Esophagus squamous epithelium (tissue), 5 donors: ENCODE results near the gene TTC28. TPM values are rescaled to one million over a fixed set of nuclear protein-coding genes. Genes with fewer than 3 reads are reported as not detected.
"Not testable (repeated sequence)": the region's sequence is repeated elsewhere in the genome, so short reads cannot be mapped to it uniquely, and the experiment has no call there.

Experiments
- DNase-seq: peaks from one replicate; lab custom pipeline; 2025; lab: John Stamatoyannopoulos, UW
- H3K27ac ChIP-seq, 4 donors: fragments of 200-600 bp; sonication (generic); one replicate each; pipeline ENCODE4 v1.5.1; 2016 to 2019; ENCODE audit warnings: mild to moderate bottlenecking in 1 of 4
- H3K27me3 ChIP-seq, 4 donors: fragments of 200-600 bp; sonication (generic); 1 replicate in 3 of 4; 2 replicates in 1 of 4; pipeline versions ENCODE4 v1.5.1 to v1.6.0; 2017 to 2021; ENCODE audit warnings: antibody characterized with exemption in 1 of 4
- H3K36me3 ChIP-seq, 3 donors: fragments of 200-600 bp; sonication (generic); one replicate each; pipeline ENCODE4 v1.5.1; 2016 to 2019
- H3K4me1 ChIP-seq, 3 donors: fragments of 200-600 bp; sonication (generic); one replicate each; pipeline ENCODE4 v1.5.1; 2017 to 2019
- H3K4me3 ChIP-seq, 4 donors: fragments of 200-600 bp; sonication (generic); 1 replicate in 3 of 4; 2 replicates in 1 of 4; pipeline ENCODE4 v1.5.1; 2016 to 2019; ENCODE audit warnings: mild to moderate bottlenecking in 2 of 4, moderate library complexity in 1 of 4
- H3K9me3 ChIP-seq, 3 donors: fragments of 200-600 bp; sonication (generic); one replicate each; pipeline ENCODE4 v1.5.1; 2016 to 2019
- POLR2A ChIP-seq, 4 donors: fragments of 450-650 bp; IDR thresholded peaks; one replicate each; pipeline ENCODE4 v1.6.1; 2017; ENCODE audit warnings: antibody characterized with exemption in 4 of 4, mild to moderate bottlenecking in 4 of 4, moderate library complexity in 3 of 4
- WGBS, 2 donors: methylation state at CpG; one replicate each; pipeline ENCODE4 v1.1.5; 2018; 5-methylcytosine and 5-hydroxymethylcytosine counted together
- intact Hi-C: fragments of 100-400 bp; cut with DNase I; formaldehyde crosslinking; loops from one replicate; pipeline ENCODE4 v1.15.0; 2022
- total RNA-seq, 4 donors: library from RNA; depleted of rRNA; stranded (reverse); fragments of >200 nt; gene quantifications; one replicate each; pipeline ENCODE4 v1.1.0, GENCODE V29; 2016
- TF ChIP-seq, protein P1 (sequence below), 6 experiments: fragments of 450-650 bp in 4 of 6; fragments of 200-600 bp in 2 of 6; sonication (generic) in 2 of 6; IDR thresholded peaks; one replicate each; pipeline ENCODE4 v1.5.1; 2016 to 2019; ENCODE audit warnings: antibody characterized with exemption in 6 of 6, mild to moderate bottlenecking in 4 of 6, moderate library complexity in 4 of 6
- donor health status: DM: yes; HTN: yes; CAD: no.

Gene TTC28
- total RNA-seq, 4 donors from 2014 or later, result 6.0 to 21.4 (median 7.7) TPM

GRCh38 chr22:28474330-28474729 lies 205.3 kb downstream of the TTC28 start:
- H3K4me1 ChIP-seq, result peaks cover 0 to 10% (median 0%) of the 10 kb centered on the region in 3 donors
- H3K27ac ChIP-seq, result no peak overlapping the region
- no peaks in the 10 kb centered on the region for H3K36me3 ChIP-seq
- DNase-seq, result no peak
- intact Hi-C loops, result no loop called here
- TF ChIP-seq, protein P1, sequence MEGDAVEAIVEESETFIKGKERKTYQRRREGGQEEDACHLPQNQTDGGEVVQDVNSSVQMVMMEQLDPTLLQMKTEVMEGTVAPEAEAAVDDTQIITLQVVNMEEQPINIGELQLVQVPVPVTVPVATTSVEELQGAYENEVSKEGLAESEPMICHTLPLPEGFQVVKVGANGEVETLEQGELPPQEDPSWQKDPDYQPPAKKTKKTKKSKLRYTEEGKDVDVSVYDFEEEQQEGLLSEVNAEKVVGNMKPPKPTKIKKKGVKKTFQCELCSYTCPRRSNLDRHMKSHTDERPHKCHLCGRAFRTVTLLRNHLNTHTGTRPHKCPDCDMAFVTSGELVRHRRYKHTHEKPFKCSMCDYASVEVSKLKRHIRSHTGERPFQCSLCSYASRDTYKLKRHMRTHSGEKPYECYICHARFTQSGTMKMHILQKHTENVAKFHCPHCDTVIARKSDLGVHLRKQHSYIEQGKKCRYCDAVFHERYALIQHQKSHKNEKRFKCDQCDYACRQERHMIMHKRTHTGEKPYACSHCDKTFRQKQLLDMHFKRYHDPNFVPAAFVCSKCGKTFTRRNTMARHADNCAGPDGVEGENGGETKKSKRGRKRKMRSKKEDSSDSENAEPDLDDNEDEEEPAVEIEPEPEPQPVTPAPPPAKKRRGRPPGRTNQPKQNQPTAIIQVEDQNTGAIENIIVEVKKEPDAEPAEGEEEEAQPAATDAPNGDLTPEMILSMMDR (IDR thresholded peaks at IDR 0.05), result no peak
- no peak for TF ChIP-seq POLR2A (IDR thresholded peaks at IDR 0.05)
- H3K9me3 ChIP-seq, result no peaks in the 10 kb centered on the region
- peaks cover 0 to 3% (median 0%) of the 10 kb centered on the region in 4 donors for H3K27me3 ChIP-seq
- 29 to 68% methylated on average over 1 of the region's 1 CpG for WGBS, 2 donors
- H3K4me3 ChIP-seq, result no peak overlapping the region

DNA sequence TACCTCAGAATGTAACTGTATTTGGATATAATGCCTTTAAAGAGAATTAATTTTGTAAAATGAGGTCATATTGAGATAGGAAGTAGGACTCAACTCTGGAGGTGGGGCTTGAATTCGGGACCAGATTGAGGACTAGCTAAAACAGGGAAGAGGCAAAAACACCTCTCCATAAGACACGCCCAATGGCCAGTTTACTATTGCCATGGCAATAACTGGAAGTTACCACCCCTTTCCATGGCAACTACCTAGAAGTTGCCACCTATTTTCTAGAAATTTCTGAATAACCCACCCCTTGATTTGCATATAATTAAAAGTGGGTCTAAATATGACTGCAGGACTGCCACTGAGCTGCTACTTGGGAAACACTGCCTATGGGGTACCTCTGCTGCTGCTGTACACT lies 206.4 kb downstream of the TTC28 start:
- no peaks in the 10 kb centered on the region for H3K36me3 ChIP-seq
- H3K9me3 ChIP-seq, result no peaks in the 10 kb centered on the region
- H3K4me1 ChIP-seq, result peaks cover 0 to 10% (median 0%) of the 10 kb centered on the region in 3 donors
- H3K27ac ChIP-seq, result no peak overlapping the region
- H3K4me3 ChIP-seq, result no peak overlapping the region
- DNase-seq, result no peak
- intact Hi-C loops, result no loop called here
- no peak for TF ChIP-seq POLR2A (IDR thresholded peaks at IDR 0.05)
- TF ChIP-seq, protein P1 (IDR thresholded peaks at IDR 0.05), result no peak
- 78 to 85% methylated on average over 2 of the region's 2 CpGs for WGBS, 2 donors
- peaks cover 0 to 3% (median 0%) of the 10 kb centered on the region in 4 donors for H3K27me3 ChIP-seq

- H3K9me3 ChIP-seq, H3K4me1 ChIP-seq, intact Hi-C loops, DNase-seq, H3K36me3 ChIP-seq, H3K27ac ChIP-seq, H3K4me3 ChIP-seq, H3K27me3 ChIP-seq: not testable (repeated sequence)
- WGBS, 2 donors, result 65 to 73% methylated on average over 1 of the region's 1 CpG
These were observed 212.6 kb downstream of the TTC28 start for GRCh38 chr22:28467055-28467454.

DNA sequence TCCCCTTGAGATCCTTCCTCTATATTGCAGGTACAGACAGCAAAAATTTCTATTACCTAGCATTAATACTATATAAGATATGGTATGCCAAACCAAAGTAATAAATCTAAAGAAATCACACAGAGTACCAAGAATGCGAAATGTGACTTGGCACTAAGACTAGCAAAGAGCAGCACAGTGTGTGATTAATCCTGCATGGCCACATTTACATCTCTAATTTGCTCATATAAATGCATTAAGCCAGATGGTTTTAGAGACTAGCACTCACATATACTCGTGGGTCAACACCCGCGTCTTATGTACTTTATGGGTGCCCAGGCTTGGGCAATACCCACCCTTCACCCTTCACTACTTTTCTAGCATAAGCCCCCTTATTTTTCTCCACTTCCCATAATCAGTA lies 213.2 kb downstream of the TTC28 start:
- Histone ChIP-seq H3K4me1 (no peaks in the 10 kb centered on the region), H3K9me3 (no peaks in the 10 kb centered on the region), H3K4me3 (no peak overlapping the region), H3K27me3 (no peaks in the 10 kb centered on the region), H3K36me3 (no peaks in the 10 kb centered on the region), H3K27ac (no peak overlapping the region)
- DNase-seq, result no peak
- intact Hi-C loops, result no loop called here
- 86 to 89% methylated on average over 4 of the region's 4 CpGs for WGBS, 2 donors
- TF ChIP-seq, protein P1 (IDR thresholded peaks at IDR 0.05), result no peak
- TF ChIP-seq POLR2A (IDR thresholded peaks at IDR 0.05), result no peak

DNA sequence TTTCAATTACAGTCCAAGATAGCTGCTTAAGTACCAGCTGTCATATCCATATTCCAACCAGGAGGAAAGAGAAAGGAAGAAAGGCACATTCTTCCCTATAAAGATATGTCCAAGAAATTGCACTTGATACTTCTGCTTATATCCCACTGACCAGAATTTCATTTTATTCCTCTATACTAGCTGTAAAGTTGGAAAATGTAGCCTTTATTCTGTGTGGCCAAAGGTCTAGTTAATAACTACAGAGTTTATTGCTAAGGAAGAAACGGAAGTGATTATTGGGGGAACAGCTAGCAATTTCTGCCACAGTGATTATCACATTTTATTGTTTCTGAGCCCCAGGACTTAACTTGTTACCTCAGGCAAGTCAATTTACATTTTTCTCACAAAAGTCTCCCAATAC lies 213.8 kb downstream of the TTC28 start:
- intact Hi-C loops, result no loop called here
- Histone ChIP-seq H3K36me3 (no peaks in the 10 kb centered on the region), H3K27me3 (no peaks in the 10 kb centered on the region), H3K9me3 (no peaks in the 10 kb centered on the region), H3K4me1 (no peaks in the 10 kb centered on the region), H3K4me3 (no peak overlapping the region), H3K27ac (no peak overlapping the region)
- TF ChIP-seq POLR2A (IDR thresholded peaks at IDR 0.05), result no peak
- TF ChIP-seq, protein P1 (IDR thresholded peaks at IDR 0.05), result no peak
- WGBS, 2 donors, result 71 to 75% methylated on average over 1 of the region's 1 CpG
- no peak for DNase-seq

DNA sequence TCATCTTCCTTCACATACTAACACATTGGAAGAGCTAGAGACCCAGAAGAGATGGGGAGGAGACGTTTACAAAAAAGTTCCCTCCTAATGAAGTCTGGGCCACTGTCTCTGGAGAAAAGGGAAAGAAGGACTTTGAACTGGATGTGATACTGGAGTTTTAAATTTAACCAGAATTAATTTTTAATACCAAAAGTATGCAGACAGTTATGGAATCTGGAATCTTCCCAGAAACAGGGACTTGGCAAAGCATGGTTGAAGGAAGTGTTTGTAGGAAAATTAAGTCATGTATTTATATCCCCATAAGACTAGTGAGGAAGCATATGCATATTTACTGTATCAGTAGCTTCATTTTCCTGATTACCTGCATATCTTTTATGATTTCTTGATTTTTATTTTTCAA lies 215.5 kb downstream of the TTC28 start:
- DNase-seq, result no peak
- Histone ChIP-seq H3K9me3 (no peaks in the 10 kb centered on the region), H3K4me3 (no peak overlapping the region), H3K36me3 (no peaks in the 10 kb centered on the region), H3K27ac (no peak overlapping the region), H3K4me1 (no peaks in the 10 kb centered on the region), H3K27me3 (no peaks in the 10 kb centered on the region)
- intact Hi-C loops, result no loop called here
- WGBS, 2 donors, result 52 to 67% methylated on average over 1 of the region's 1 CpG
- TF ChIP-seq, protein P1 (IDR thresholded peaks at IDR 0.05), result no peak
- TF ChIP-seq POLR2A (IDR thresholded peaks at IDR 0.05), result no peak

DNA sequence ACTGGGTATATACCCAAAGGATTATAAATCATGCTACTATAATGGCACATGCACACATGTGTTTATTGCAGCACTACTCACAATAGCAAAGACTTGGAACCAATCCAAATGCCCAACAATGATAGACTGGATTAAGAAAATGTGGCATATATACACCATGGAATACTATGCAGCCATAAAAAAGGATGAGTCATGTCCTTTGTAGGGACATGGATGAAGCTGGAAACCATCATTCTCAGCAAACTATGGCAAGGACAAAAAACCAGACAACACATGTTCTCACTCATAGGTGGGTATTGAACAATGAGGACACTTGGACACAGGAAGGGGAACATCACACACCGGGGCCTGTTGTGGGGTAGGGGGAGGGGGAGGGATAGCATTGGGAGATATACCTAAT lies 216.2 kb downstream of the TTC28 start:
- H3K9me3 ChIP-seq, H3K36me3 ChIP-seq, H3K4me1 ChIP-seq, H3K4me3 ChIP-seq, H3K27ac ChIP-seq, intact Hi-C loops, DNase-seq, H3K27me3 ChIP-seq: not testable (repeated sequence)
- 100% methylated on average over 1 of the region's 1 CpG for WGBS, 2 donors
